Activated T-cell treated with anti-CD3 and anti-CD28 coated beads, Interleukin-2, amount 50 U/mL, for 1 hour (primary cell): ENCODE measurements around the gene NUP210.

Source experiments
- DNase-seq: peaks from one replicate; pipeline ENCODE4 v3.0.0-alpha.2; 2020

NUP210 gene

GRCh38 chr3:13272831-13273603 is 147.1 kb downstream of the NUP210 start:
- no peak for DNase-seq

GRCh38 chr3:13269711-13270378 is 150.3 kb downstream of the NUP210 start:
- no peak for DNase-seq

- DNase-seq = no peak
These were observed 151.1 kb downstream of the NUP210 start for GRCh38 chr3:13268961-13269441.

- DNase-seq = no peak
These were observed 152.0 kb downstream of the NUP210 start for GRCh38 chr3:13268120-13268519.

GRCh38 chr3:13266651-13267362 is 153.3 kb downstream of the NUP210 start:
- no peak for DNase-seq
